ENCODE data around the gene ALLC. TPM values are rescaled to one million over a fixed set of nuclear protein-coding genes. Genes with fewer than 3 reads are reported as not detected.

The ALLC gene
- polyA plus RNA-seq, 2 of the 4 experiments (the other 2 are of a cell fraction) = not detected

GRCh38 chr2:3672861-3673678, 15.1 kb downstream of the ALLC start:
- ChIA-PET POLR2A (no interaction called here), CTCF (no interaction called here)
- no peak overlapping the region for H3K27ac ChIP-seq
- H3K4me3 ChIP-seq = no peak overlapping the region
- no peak overlapping the region for H3K4me2 ChIP-seq
- WGBS (ENCODE audit: missing lambda C conversion rate) = 43% methylated on average over 9 of the region's 9 CpGs
- ATAC-seq (no peak; a peak in 1 of 6 replicates), FAIRE-seq (no peak), DNase-seq (ENCODE audit: low read depth in 1 of 2, low spot score in 1 of 2) (no peak)
- H3K9me3 ChIP-seq = no peaks in the 10 kb centered on the region
- no peak for TF ChIP-seq KDM1A (IDR thresholded peaks at IDR 0.05; ENCODE audit: low read depth)
- no peak for TF ChIP-seq HOXB13 (CRISPR knock-in tag; IDR thresholded peaks at IDR 0.05; ENCODE audit: low read depth)
- TF ChIP-seq RCOR1 (IDR thresholded peaks at IDR 0.05; ENCODE audit: low read depth, low read length) = no peak
- no peak for TF ChIP-seq FOSB (CRISPR knock-in tag; IDR thresholded peaks at IDR 0.05)
- TF ChIP-seq POLR2A (IDR thresholded peaks at IDR 0.05; ENCODE audit: low read length) = no peak
- no peak for TF ChIP-seq SREBF2 (IDR thresholded peaks at IDR 0.05)
- TF ChIP-seq HOXA7 (CRISPR knock-in tag; IDR thresholded peaks at IDR 0.05) = no peak
- no peak for TF ChIP-seq GATA3 (IDR thresholded peaks at IDR 0.05; ENCODE audit: borderline replicate concordance)
- H3K4me1 ChIP-seq = no peaks in the 10 kb centered on the region

- H3K4me1 ChIP-seq = no peaks in the 10 kb centered on the region
- 50% methylated on average over 9 of the region's 9 CpGs for WGBS (ENCODE audit: missing lambda C conversion rate)
- FAIRE-seq = no peak
- ATAC-seq = no peak
- ChIA-PET CTCF (interaction anchor here (1.2 to 4.3 kb wide), 2 partner anchors 8 to 18 kb away, joined by 5 to 12 read pairs; no protein-coding TSS in a partner anchor), POLR2A (no interaction called here)
- H3K4me3 ChIP-seq = no peak overlapping the region
- H3K4me2 ChIP-seq = no peak overlapping the region
- TF ChIP-seq ELK1 (IDR thresholded peaks at IDR 0.05; ENCODE audit: low read depth, low read length) (no peak), CTCF (IDR thresholded peaks at IDR 0.05) (no peak), HOXB5 (CRISPR knock-in tag; IDR thresholded peaks at IDR 0.05) (no peak), EHF (CRISPR knock-in tag; IDR thresholded peaks at IDR 0.05) (no peak), E2F6 (IDR thresholded peaks at IDR 0.05; ENCODE audit: borderline replicate concordance, low read depth) (no peak), MAZ (IDR thresholded peaks at IDR 0.05; ENCODE audit: borderline replicate concordance, low read depth, low read length) (no peak), HEYL (CRISPR knock-in tag; IDR thresholded peaks at IDR 0.05) (no peak), FOSB (CRISPR knock-in tag; IDR thresholded peaks at IDR 0.05) (no peak), RCOR1 (IDR thresholded peaks at IDR 0.05; ENCODE audit: low read depth, low read length) (no peak), CBX2 (IDR thresholded peaks at IDR 0.05; ENCODE audit: borderline replicate concordance, low read depth) (no peak), NR3C1 (IDR thresholded peaks at IDR 0.05) (no peak), RAD21 (conservative IDR thresholded peaks at IDR 0.05 in 1 of 2, IDR thresholded peaks at IDR 0.05 in 1 of 2) (no peak), ZC3H11A (IDR thresholded peaks at IDR 0.05) (no peak)
- no peak overlapping the region for H3K27ac ChIP-seq
- no peaks in the 10 kb centered on the region for H3K9me3 ChIP-seq
- no peak for DNase-seq (ENCODE audit: low read depth in 1 of 2, low spot score in 1 of 2)
These were observed 16.3 kb downstream of the ALLC start for GRCh38 chr2:3674066-3674845.

Data from A549 (cell line).